HUES6 (cell line): Measurements from ENCODE around the gene MRPL39.

Source experiments
- H3K27ac ChIP-seq: 2 replicates; pipeline ENCODE4 v1.7.0; 2013; ENCODE audit warnings: low read depth, mild to moderate bottlenecking, low read length, inconsistent platforms
- H3K27me3 ChIP-seq: 2 replicates; pipeline ENCODE4 v1.6.1; 2013; ENCODE audit warnings: low read length; ENCODE audit not compliant: control insufficient read depth, insufficient read depth
- H3K36me3 ChIP-seq: 2 replicates; pipeline ENCODE4 v1.6.1; 2013; ENCODE audit warnings: low read length; ENCODE audit not compliant: control insufficient read depth, insufficient read depth
- H3K4me1 ChIP-seq: 2 replicates; pipeline ENCODE4 v1.6.1; 2013; ENCODE audit warnings: low read length; ENCODE audit not compliant: control insufficient read depth, insufficient read depth
- H3K4me3 ChIP-seq: 2 replicates; pipeline ENCODE4 v1.5.1; 2013; ENCODE audit warnings: low read depth, low read length
- H3K9ac ChIP-seq: one replicate; pipeline ENCODE4 v1.6.1; 2013; ENCODE audit warnings: mild to moderate bottlenecking, low read length
- H3K9me3 ChIP-seq: 2 replicates; pipeline ENCODE4 v1.6.1; 2013; ENCODE audit warnings: low read depth, low read length; ENCODE audit not compliant: control insufficient read depth, insufficient read depth

The MRPL39 gene

DNA sequence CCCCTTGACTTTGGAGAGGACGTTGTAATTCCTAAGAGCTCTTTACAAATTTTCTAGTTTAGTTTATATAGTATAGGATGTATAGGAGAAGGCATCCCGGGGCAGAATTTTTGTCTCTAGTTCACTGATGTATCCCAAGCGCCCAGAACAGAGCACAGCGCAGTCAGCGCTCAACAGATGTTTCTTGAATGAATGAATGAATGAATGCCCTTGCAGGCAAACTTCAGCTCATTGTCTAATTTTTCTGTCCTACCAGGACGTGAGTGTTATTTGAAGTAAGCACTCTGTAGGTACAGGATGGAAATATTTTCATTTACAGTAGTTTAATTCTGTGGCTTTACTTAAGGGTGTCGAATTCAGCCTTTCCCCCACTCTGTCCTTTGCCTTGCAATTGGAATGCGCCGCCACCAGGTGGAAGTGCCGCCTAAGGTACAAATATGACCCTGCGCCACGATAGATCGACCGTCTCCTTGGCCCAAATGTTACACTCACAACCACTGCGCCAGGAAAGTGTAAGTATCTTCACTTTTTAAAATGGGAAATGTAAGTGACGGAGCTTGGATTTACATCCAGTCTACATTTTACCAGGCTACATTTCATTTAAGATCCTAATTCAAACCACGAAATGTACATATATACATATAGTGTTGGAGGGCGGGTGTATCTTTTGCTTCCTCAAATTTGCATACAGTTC lies 910 bp upstream of the MRPL39 start:
- Histone ChIP-seq H3K36me3 (peaks cover 28% of the 10 kb centered on the region), H3K4me3 (peak overlapping the region; percentile 99), H3K27ac (no peak overlapping the region), H3K4me1 (0 out of 2 replicates have a peak, but pooled peaks cover 10% of the 10 kb centered on the region), H3K9me3 (no peaks in the 10 kb centered on the region), H3K27me3 (no peaks in the 10 kb centered on the region), H3K9ac (no peak overlapping the region)

DNA sequence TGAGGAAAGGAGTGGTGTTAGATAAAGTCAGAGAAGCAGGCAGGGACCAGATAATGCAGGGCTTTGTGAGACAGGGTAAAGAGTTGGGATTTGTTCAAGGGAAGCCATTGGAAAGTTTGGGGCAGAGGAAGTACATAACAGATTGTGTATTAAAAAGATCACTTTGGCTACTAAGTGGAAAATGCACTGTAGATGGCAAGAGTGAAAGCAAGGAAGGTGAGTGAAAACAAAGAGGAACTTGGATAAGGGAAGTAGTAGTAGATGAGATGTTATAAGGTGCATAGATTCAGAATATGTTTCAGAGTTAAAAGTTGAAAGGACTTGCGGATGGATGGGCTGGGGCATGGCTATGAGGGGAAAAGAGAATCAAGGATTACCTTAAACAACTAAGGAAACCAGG lies 17.4 kb downstream of the MRPL39 start:
- Histone ChIP-seq H3K36me3 (peaks cover 81% of the 10 kb centered on the region), H3K4me3 (no peak overlapping the region), H3K9me3 (no peaks in the 10 kb centered on the region), H3K27me3 (no peaks in the 10 kb centered on the region), H3K4me1 (no peaks in the 10 kb centered on the region), H3K9ac (no peak overlapping the region), H3K27ac (no peak overlapping the region)

- Histone ChIP-seq H3K9ac (no peak overlapping the region), H3K4me1 (no peaks in the 10 kb centered on the region), H3K9me3 (no peaks in the 10 kb centered on the region), H3K36me3 (peaks cover 51% of the 10 kb centered on the region), H3K27me3 (no peaks in the 10 kb centered on the region), H3K27ac (no peak overlapping the region), H3K4me3 (no peak overlapping the region)
These were observed 20.5 kb downstream of the MRPL39 start for GRCh38 chr21:25586791-25587190.

DNA sequence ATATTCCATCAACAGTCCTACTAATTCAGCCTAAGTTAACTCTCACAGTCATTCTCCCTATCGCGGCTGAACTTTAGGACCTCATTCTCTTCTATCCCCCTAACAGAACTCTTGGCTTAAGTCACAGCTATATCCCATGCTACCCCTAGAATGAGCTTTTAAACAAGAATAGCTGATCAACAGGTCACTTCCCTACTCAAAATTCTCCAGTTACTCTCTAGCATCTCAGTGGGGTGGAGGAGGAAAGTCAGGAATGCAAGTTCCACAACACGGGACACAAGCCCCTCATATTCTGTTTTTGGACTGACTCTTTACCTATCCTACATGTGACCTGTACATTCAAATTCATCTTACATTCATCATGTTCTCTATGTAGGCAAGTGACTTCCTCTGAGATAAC lies 21.0 kb downstream of the MRPL39 start:
- Histone ChIP-seq H3K4me1 (no peaks in the 10 kb centered on the region), H3K9ac (no peak overlapping the region), H3K9me3 (no peaks in the 10 kb centered on the region), H3K4me3 (no peak overlapping the region), H3K36me3 (peaks cover 47% of the 10 kb centered on the region), H3K27me3 (no peaks in the 10 kb centered on the region), H3K27ac (no peak overlapping the region)

GRCh38 chr21:25584833-25585676 lies 22.2 kb downstream of the MRPL39 start:
- Histone ChIP-seq H3K9ac (no peak overlapping the region), H3K9me3 (no peaks in the 10 kb centered on the region), H3K36me3 (peaks cover 38% of the 10 kb centered on the region), H3K27me3 (no peaks in the 10 kb centered on the region), H3K27ac (no peak overlapping the region), H3K4me3 (no peak overlapping the region), H3K4me1 (no peaks in the 10 kb centered on the region)

DNA sequence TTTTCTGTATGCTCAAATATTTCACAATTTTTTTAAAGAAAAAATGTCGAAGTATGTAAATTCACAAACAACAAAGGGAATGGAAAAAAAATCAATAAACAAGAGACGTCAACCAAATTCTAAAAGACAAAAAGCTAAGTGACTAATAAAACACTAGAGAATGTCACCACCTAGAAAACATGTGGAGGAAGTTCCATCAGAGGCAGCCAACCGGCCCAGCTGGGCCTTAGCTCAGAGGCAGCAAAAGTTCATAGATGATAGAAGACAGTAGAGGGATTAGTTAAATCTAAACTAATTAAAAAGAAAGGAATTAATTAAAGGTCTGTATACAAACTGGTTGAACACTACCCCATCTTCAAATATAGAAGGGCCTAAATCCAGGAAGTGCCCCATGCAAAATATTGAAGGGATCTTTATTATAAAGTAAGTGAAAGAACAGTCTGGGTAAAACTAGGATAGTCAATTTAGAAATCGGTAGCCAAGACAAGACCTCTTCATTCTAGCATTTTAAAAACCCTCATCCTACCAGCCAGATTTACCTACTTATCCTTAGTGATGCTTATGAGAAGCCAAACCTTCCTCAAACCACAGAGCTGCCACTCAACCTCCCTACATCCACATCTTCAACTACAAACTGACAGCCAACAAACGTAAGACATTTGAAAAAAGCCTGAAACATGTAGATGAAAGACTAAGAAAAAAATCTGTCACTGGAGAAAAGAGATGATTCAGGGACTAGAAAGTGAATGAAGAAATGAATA lies 23.7 kb downstream of the MRPL39 start:
- Histone ChIP-seq H3K27me3 (no peaks in the 10 kb centered on the region), H3K36me3 (peaks cover 23% of the 10 kb centered on the region), H3K9me3 (no peaks in the 10 kb centered on the region)

DNA sequence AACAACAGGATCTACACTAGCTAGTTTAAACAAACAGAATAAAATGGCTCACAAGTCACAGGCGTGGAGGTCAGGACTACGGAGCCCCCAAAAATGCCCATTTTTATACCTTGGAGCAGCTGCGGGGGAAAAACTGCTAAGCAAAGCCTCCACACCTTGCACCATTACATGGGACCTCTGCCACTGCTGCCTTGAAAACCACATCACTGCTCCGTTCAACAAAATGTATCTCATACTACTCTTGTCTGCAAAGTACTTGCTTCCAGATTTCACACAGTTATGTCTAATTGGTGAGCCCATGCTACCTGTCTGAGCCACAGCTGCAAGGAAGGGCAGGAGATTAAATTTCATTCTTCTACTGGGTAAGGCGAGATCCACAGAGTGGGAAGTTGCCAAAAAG lies 24.4 kb downstream of the MRPL39 start:
- Histone ChIP-seq H3K36me3 (peaks cover 19% of the 10 kb centered on the region), H3K27ac (no peak overlapping the region), H3K4me3 (no peak overlapping the region), H3K9me3 (no peaks in the 10 kb centered on the region), H3K27me3 (no peaks in the 10 kb centered on the region), H3K9ac (no peak overlapping the region), H3K4me1 (no peaks in the 10 kb centered on the region)

More for the DNA sequence above, 23.7 kb downstream of the MRPL39 start:
- no peak overlapping the region for H3K9ac ChIP-seq
- H3K4me3 ChIP-seq = no peak overlapping the region
- no peaks in the 10 kb centered on the region for H3K4me1 ChIP-seq
- H3K27ac ChIP-seq = no peak overlapping the region

- Histone ChIP-seq H3K4me1 (no peaks in the 10 kb centered on the region), H3K9ac (no peak overlapping the region), H3K4me3 (no peak overlapping the region), H3K27me3 (no peaks in the 10 kb centered on the region), H3K36me3 (peaks cover 13% of the 10 kb centered on the region), H3K27ac (no peak overlapping the region), H3K9me3 (no peaks in the 10 kb centered on the region)
These were observed 25.0 kb downstream of the MRPL39 start for GRCh38 chr21:25582164-25582790.

DNA sequence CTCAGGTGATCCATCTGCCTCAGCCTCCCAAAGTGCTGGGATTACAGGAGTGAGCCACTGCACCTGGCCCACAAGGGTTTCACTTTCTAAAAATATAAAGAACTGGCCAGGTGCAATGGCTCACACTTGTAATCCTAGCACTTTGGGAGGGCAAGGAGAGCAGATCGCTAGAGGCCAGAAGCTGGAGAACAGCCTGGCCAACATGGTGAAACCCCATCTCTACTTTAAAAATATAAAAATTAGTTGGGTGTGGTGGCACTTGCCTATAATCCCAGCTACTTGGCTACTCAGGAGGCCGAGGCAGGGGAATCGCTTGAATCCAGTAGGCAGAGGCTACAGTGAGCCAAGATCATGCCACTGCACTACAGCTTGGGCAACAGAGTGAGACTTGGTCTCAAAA lies 25.7 kb downstream of the MRPL39 start:
- no peak overlapping the region for H3K9ac ChIP-seq
- H3K4me3 ChIP-seq = no peak overlapping the region
- no peak overlapping the region for H3K27ac ChIP-seq
- H3K27me3 ChIP-seq = no peaks in the 10 kb centered on the region
- H3K9me3 ChIP-seq = no peaks in the 10 kb centered on the region
- H3K4me1 ChIP-seq = no peaks in the 10 kb centered on the region
- peaks cover 6% of the 10 kb centered on the region for H3K36me3 ChIP-seq

GRCh38 chr21:25580912-25581260 lies 26.4 kb downstream of the MRPL39 start:
- no peaks in the 10 kb centered on the region for H3K9me3 ChIP-seq
- H3K27ac ChIP-seq = no peak overlapping the region
- H3K27me3 ChIP-seq = no peaks in the 10 kb centered on the region
- H3K4me3 ChIP-seq = no peak overlapping the region
- H3K9ac ChIP-seq = no peak overlapping the region
- H3K36me3 ChIP-seq = no peaks in the 10 kb centered on the region; the same call in 1 of the 2 replicates
- H3K4me1 ChIP-seq = no peaks in the 10 kb centered on the region
